HG03565 (cell line): Measurements from ENCODE around the gene INTS3.
"Not testable (repeated sequence)": the region's sequence is repeated elsewhere in the genome, so short reads cannot be mapped to it uniquely, and the experiment has no call there.

Experiments
- ATAC-seq: cut with Tn5 transposase; IDR thresholded peaks from one replicate; pipeline ENCODE4 v1.9.1; 2021; ENCODE audit warnings: mild to moderate bottlenecking, moderate library complexity; ENCODE audit not compliant: unreplicated experiment

The INTS3 gene

DNA sequence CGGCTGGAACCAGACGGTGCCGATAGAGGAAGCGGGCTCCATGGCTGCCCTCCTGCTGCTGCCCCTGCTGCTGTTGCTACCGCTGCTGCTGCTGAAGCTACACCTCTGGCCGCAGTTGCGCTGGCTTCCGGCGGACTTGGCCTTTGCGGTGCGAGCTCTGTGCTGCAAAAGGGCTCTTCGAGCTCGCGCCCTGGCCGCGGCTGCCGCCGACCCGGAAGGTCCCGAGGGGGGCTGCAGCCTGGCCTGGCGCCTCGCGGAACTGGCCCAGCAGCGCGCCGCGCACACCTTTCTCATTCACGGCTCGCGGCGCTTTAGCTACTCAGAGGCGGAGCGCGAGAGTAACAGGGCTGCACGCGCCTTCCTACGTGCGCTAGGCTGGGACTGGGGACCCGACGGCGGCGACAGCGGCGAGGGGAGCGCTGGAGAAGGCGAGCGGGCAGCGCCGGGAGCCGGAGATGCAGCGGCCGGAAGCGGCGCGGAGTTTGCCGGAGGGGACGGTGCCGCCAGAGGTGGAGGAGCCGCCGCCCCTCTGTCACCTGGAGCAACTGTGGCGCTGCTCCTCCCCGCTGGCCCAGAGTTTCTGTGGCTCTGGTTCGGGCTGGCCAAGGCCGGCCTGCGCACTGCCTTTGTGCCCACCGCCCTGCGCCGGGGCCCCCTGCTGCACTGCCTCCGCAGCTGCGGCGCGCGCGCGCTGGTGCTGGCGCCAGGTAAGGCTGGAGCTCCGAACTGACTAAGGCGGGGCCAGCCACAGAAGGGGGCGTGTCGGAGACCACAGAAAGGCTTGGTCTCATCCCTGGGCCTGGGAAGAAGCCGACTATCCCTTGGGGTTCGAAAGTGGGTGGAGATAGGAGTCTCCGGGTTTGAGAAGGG, 47.8 kb downstream of the INTS3 start:
- ATAC-seq: no peak

DNA sequence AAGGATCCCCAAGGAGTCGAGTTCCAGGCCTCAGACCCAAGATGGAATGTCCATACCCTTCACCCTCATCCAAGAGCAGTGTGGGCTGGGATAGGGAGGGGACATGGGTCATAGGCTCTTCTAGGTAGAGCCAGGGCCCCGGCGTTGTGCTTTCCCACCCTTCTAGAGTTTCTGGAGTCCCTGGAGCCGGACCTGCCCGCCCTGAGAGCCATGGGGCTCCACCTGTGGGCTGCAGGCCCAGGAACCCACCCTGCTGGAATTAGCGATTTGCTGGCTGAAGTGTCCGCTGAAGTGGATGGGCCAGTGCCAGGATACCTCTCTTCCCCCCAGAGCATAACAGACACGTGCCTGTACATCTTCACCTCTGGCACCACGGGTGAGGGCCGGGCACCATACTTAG, 48.5 kb downstream of the INTS3 start:
- ATAC-seq: no peak

DNA sequence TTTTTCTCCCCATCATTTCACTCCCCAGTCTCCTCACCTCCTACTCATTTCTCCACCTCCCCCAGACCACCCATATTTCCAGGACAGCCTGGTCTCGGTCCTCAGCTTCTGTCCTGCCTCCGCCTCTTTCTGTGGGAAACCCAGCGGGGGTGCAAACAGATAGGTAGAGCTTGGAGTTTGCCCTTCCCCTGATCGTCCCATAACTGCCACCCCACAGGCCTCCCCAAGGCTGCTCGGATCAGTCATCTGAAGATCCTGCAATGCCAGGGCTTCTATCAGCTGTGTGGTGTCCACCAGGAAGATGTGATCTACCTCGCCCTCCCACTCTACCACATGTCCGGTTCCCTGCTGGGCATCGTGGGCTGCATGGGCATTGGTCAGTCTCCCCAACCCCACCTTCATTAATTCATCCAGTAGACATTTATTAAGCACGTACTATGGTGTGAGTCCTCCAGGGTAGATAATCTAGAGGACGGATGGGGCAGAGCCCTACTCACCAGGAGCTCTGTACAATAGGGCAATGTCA, 49.1 kb downstream of the INTS3 start:
- no peak for ATAC-seq

DNA sequence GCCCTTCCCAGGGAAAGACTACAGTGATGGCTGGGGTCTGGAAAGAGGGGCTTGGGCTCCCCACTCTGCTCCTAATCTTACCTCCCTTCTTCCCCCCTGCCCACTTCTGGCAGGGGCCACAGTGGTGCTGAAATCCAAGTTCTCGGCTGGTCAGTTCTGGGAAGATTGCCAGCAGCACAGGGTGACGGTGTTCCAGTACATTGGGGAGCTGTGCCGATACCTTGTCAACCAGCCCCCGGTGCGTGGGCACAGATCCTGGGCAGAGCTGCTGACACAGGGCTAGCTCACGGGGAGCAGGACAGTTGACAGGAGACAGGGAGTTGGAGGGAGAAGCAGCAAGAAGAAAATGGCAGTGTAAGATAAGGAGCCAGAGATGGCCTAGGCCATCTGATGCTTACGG, 49.8 kb downstream of the INTS3 start:
- ATAC-seq: no peak

DNA sequence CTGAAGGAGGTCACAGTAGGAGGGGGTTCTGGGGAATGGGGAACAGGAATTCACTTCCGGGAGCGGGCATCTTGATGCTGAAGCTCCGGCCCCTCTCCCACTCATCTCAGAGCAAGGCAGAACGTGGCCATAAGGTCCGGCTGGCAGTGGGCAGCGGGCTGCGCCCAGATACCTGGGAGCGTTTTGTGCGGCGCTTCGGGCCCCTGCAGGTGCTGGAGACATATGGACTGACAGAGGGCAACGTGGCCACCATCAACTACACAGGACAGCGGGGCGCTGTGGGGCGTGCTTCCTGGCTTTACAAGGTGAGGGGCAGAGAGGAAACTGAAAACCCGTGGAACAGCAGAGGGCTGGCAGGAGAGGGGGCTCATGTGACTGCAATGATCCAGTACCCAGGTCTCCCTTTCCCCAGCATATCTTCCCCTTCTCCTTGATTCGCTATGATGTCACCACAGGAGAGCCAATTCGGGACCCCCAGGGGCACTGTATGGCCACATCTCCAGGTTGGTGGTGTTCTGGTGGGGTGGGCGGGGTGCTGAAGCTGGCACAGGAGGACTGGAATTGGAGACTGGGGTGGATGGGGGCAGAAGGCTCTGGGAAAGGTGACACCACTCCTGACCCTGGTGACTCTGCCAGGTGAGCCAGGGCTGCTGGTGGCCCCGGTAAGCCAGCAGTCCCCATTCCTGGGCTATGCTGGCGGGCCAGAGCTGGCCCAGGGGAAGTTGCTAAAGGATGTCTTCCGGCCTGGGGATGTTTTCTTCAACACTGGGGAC, 50.4 kb downstream of the INTS3 start:
- no peak for ATAC-seq

DNA sequence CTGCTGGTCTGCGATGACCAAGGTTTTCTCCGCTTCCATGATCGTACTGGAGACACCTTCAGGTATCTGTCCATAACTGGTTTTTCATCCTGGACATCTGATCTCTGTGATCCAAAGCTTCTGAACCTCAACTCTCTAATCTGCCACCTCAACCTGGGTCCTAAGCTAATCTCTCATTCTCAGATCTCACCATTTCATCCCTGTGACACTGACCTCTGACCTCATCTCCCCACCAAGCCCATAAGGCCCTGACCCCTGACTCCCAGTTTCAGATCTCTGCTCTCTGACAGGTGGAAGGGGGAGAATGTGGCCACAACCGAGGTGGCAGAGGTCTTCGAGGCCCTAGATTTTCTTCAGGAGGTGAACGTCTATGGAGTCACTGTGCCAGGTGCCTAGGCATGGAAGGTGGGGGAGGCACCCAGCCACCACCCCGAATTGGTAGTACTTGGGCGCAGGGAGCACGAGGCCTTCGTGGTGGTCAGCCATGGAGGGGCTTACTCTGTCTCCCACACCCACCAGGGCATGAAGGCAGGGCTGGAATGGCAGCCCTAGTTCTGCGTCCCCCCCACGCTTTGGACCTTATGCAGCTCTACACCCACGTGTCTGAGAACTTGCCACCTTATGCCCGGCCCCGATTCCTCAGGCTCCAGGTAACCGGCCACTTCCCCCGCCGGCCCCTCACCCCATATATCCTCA, 51.1 kb downstream of the INTS3 start:
- no peak for ATAC-seq

DNA sequence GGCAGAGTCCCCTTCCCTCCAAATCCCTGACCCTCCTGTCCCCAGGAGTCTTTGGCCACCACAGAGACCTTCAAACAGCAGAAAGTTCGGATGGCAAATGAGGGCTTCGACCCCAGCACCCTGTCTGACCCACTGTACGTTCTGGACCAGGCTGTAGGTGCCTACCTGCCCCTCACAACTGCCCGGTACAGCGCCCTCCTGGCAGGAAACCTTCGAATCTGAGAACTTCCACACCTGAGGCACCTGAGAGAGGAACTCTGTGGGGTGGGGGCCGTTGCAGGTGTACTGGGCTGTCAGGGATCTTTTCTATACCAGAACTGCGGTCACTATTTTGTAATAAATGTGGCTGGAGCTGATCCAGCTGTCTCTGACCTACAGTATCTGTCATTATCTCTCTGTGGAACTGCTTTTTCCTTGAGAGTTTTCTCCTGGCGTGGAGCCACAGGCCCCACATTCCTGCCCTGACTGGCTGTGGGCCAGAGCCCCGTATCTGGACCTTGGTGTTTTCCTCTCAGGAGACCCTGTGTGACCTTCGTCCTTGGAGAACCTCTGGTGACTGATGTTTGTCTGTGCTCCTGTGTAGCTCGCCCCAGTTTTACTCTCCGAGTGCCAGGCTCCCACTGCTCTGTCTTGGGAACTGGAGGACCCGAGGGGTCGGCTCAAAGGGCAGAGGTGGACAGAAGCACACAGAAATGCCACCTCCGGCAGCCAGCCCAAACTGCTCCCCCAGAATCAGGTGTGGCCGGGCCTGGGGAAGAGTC, 52.1 kb downstream of the INTS3 start:
- no peak for ATAC-seq

DNA sequence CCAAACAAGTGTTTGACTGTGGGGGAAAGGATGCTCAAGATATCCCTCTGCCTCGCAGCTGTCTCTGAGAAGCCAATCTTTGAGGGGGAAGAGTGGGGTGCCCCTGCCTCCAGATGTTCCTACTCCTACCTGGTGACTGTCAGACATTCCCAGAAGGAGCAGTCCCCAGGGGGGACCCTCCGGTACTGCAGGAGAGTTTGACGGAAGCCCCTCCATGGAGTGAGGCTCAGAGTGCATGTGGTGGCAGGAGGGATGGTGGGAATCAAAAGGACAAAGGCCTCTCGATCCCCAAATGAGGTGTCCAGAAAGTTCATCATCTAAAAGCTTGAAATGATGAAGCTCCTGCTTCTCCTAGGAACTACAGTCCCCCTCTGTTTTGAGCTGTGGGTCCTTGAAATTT, 52.7 kb downstream of the INTS3 start:
- no peak for ATAC-seq

DNA sequence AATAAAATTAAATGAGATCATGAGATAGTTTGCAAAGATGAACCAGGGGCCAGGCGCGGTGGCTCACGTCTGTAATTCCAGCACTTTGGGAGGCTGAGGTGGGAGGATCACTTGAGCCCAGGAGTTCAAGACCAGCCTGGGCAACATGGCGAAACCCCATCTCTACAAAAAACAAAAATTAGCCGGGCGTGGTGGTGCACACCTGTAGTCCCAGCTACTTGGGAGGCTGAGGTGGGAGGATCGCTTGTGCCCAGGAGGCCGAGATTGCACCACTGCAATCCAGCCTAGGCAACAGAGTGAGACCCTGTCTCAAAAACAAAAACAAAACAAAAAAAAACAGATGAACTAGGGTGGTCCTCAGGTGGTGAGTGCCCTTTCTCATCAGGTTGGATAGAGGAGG, 54.8 kb downstream of the INTS3 start:
- not testable (repeated sequence) for ATAC-seq

DNA sequence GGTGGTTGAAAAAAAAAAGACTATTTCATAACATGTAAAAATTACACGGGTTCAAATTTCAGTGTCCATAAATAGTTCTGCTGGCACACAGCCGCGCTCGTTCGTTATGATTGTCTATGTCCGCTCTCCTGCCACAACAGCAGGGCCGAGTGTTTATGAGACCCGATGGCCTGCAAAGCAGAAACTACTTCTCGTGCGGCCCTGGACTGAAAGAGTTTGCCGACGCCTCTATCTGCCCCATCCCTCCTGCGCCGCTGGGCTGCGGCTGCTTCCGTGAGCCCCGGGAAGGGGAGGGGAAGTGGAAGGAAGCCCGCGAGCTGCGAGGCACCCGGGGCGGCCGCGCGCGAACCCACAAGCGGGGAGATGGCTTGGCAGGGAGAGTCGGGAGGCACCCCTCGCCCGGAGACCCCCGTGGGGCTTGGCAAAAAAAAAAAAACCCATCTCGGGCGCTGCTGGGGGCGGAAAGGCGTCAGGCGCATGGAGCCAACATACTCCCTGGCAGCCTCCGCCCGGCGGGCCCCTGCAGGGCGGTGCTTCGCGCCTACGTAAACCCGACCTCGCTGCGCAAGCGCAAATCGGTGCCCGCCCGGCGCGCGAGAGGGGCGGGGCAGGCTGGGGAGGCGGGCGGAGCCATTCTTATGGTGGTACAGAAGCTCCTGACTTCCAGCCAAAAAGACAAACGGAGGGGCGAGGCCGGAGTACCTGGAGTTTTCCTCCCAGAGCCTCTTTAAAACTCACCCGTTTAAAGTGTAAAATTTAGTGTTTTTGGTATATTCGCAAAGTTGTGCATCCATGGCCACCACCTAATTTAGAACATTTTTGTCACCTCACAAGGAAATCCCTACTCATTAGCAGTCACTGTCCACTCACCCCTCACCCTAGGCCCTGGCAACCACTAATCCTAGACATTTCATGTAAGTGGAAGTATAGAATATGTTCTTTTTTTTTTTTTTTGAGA, 55.7 kb downstream of the INTS3 start:
- peak; percentile 89 for ATAC-seq

DNA sequence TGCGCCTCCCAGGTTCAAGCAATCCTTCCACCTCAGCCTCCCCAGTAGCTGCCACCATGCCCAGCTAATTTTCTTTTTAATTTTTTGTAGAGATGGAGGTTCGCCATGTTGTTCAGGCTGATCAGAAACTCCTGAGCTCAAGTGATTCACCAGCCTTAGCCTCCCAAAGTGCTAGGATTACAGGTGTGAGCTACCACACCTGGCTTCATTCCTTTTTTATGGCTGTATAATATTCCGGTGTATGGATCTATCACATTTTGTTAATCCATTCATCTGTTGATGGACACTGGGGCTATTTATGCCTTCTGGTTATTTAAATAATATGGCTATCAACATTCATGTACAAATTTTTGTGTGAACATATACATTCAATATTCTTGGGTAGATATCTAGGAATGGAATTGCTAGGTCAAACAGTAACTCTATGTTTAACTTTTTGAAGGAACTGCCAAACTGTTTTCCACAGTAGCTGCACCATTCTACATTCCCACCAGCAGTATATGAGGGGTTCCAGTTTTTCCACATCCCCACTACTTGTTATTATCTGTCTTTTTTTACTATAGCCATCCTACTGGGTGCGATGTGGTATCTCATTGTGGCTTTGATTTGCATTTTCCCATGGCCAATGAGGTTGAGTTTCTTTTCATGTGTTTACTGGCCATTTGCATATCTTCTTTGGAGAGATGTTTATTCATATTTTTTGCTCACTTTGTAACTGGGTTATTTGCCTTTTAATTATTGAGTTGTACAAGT, 58.4 kb downstream of the INTS3 start:
- no peak for ATAC-seq

DNA sequence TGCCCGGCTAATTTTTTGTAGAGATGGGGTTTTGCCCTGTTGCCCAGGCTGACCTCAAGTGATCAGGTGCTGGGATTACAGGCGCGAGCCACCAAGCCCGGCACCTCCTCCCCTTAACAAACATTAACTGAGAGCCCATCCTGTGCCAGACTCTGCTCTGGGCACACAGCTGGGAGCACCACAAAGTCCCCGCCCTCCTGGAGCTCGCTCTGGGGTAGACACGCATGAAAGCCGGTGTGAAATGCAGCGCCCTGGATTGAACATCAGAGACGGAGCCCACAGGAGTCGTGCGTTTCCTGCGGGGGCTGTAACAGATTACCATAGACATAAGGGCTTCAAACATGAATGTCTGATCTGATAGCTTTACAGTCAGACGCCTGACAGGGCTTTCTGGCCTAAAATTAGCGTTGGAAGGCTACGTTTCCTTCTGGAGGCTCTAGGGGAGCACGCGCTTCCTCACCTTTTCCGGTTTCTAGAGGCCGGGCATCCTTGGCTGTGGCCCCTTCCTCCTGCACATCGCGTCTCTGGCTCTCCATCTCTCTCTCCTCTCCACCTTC, 61.7 kb downstream of the INTS3 start:
- no peak for ATAC-seq

DNA sequence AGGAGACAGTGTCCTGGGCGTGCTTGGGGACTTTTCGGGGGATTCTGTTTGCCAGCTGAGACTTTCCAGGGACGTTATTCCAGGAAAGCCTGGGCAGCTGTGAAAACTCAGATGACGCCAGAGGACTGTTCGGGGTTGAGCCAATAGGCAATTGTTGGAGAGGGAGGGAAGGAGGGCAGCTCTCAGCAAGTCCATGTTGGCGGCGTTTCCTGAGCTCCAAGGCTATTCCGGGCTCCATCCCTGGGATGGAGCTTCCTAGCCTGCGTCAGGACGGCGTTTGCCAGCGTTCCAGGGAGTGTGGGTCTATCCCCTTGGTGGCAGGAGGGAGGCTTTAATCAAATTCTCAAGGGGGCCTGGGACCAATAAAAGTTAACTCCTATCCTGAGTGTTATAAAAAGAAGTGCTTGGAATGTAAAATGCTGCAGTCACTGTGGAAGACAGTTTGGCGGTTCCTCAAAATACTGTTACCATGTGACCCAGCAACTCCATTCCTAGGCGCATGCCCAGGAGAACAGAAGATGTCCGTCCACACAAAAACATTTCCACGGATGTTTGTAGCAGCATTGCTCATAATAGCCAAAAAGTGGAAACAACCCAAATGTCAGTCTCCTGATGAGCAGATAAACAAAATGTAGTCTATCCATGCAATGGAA, 62.6 kb downstream of the INTS3 start:
- no peak for ATAC-seq

DNA sequence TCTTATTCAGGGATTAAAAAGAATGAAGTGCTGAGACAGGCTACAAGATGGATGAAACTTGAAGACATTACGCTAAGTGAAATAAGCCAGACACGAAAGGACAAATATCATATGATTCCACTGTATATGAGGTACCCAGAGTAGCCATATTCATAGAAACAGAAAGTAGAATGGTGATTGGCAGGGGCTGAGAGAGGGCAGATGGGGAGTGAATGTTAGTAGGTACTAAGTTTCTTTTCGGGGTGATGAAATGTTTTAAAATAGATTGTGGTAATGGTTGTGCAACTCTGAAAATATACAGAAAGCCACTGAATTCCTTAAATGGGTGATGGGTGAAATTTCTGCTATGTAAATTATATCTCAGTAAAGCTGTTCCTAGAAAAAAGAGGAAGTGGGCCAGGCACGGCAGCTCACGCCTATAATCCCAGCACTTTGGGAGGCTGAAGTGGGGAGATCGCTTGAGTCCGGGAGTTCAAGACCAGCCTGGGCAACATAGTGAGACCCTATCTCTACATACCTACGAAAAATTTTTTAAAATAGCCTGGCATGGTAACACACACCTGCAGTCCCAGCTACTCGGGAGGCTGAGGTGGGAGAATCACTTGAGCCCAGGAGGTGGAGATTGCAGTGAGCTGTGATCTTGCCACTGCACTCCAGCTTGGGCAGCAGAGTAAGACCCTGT, 63.3 kb downstream of the INTS3 start:
- peak; percentile 86 for ATAC-seq

DNA sequence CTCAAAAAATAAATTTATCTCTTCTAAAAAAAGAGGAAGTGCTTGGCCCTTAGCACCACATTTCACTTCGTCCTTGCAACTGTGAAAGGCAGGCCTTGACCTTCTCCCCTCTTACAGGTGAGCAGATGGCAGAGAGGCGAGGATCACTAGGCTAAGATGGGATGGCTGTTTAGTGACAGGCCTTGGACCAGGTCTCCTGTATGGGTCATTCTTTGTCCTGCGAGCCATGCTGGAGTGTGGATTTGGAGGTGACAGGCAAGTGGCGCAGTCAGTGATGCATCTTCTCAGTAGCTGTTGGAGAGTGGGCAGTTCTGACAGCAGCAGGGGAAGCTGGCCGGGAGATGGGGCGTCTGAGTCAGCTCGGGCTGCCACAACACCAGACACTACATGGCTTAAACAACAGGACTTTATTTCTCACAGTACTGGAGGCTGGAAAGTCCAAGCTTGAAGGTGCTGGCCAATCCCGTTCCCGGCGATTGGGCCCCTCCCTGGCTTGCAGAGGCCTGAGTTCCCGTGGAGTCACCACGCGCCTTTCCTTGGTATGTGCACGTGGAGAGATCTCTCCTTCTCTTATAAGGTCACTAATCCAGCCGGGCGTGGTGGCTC, 63.9 kb downstream of the INTS3 start:
- ATAC-seq: no peak

DNA sequence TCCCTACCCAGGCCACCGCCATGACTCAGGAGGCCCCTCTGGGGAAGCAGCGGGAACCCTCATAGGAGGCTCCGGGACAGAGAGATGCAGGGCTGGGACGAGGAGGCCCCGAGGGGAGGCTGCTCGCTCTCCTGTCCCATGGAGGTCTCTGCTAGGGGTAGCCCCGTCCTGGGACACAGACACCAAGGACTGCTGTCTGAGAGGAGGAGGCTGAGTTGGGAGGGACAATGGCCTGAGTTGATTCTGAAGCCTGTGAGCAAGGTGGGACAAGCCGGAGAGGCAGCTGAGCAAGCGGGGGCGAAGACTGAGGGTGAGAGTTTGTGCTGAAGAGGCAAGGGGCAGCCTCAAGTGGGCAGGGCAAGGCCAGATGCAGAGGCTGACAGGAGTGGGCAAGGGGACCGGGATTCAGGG, 64.8 kb downstream of the INTS3 start:
- ATAC-seq: no peak
